ENCODE measurements around the gene NFIB. TPM values are rescaled to one million over a fixed set of nuclear protein-coding genes. Genes with fewer than 3 reads are reported as not detected.

Gene NFIB
- total RNA-seq, 2 donors from 2014 or later: 5.3 to 14.1 TPM

DNA sequence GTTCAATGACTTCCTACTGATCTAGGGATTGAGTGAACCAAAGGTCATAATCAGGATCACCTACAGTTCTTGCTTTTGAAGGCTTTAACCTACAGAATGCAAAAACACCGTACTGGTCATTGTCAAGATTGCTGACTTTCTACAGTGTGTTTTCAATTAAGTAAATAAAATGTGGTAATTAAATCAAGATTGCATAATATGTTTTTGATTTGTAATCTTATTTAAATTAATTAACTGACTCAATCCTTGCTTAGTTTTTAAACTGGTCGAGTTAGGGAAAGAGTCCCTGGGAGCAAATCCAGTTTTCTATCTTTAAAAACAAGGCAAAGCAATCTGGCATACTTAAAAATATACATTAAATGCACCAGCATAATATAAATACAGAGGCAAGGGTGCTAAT is 125.9 kb downstream of the NFIB start:
- Mint-ChIP-seq H3K4me3 (no peak overlapping the region), H3K27me3 (ENCODE audit: insufficient read depth) (no peaks in the 10 kb centered on the region), H3K4me1 (peaks cover 33% of the 10 kb centered on the region), H3K27ac (peak overlapping the region; percentile 17), H3K9me3 (no peaks in the 10 kb centered on the region), H3K36me3 (ENCODE audit: low read depth) (no peaks in the 10 kb centered on the region)
- Histone ChIP-seq H3K9ac (ENCODE audit: extremely low read depth, low read length, poor library complexity, severe bottlenecking) (no peak overlapping the region), H3K9me3 (ENCODE audit: control insufficient read depth, low read length) (no peaks in the 10 kb centered on the region), H3K27ac (ENCODE audit: low read depth, low read length) (no peak overlapping the region), H3K36me3 (ENCODE audit: control insufficient read depth, insufficient read depth, low read length) (no peaks in the 10 kb centered on the region), H3K4me1 (ENCODE audit: control insufficient read depth, insufficient read depth, low read length) (peaks cover 7% of the 10 kb centered on the region), H3K4me3 (ENCODE audit: low read length) (no peak overlapping the region), H3K27me3 (ENCODE audit: control insufficient read depth, insufficient read depth, low read length, poor library complexity, severe bottlenecking) (no peaks in the 10 kb centered on the region)
- DNase-seq: no peak
- 85% methylated on average over 2 of the region's 2 CpGs; no CpG with 5 or more reads in 1 of the 2 experiments for WGBS, 2 experiments (ENCODE audit: insufficient coverage in 1 of 2, insufficient read length in 1 of 2)
- TF ChIP-seq, protein P1, sequence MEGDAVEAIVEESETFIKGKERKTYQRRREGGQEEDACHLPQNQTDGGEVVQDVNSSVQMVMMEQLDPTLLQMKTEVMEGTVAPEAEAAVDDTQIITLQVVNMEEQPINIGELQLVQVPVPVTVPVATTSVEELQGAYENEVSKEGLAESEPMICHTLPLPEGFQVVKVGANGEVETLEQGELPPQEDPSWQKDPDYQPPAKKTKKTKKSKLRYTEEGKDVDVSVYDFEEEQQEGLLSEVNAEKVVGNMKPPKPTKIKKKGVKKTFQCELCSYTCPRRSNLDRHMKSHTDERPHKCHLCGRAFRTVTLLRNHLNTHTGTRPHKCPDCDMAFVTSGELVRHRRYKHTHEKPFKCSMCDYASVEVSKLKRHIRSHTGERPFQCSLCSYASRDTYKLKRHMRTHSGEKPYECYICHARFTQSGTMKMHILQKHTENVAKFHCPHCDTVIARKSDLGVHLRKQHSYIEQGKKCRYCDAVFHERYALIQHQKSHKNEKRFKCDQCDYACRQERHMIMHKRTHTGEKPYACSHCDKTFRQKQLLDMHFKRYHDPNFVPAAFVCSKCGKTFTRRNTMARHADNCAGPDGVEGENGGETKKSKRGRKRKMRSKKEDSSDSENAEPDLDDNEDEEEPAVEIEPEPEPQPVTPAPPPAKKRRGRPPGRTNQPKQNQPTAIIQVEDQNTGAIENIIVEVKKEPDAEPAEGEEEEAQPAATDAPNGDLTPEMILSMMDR (conservative IDR thresholded peaks at IDR 0.05): no peak

DNA sequence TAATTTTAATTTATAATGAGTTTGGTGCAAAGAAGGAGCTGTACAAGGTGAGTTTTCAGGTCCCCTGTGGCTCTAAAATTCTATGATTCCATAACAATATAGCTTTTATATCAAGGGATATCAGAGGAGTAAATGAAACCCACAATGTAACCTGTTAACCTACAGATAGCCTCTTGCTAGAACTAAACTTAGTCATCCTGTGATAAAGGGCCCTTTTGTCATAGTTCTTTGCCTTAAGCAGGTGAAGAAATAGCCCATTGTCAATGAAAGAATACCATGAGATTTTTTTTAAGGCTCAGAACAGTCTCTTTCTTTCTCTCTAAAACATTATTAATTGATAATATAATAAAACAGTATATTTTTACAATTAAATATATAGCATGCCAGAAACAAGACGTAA is 127.8 kb downstream of the NFIB start:
- TF ChIP-seq, protein P1 (conservative IDR thresholded peaks at IDR 0.05): no peak
- Mint-ChIP-seq H3K4me1 (peaks cover 33% of the 10 kb centered on the region), H3K27ac (no peak overlapping the region), H3K4me3 (no peak overlapping the region), H3K9me3 (no peaks in the 10 kb centered on the region), H3K27me3 (ENCODE audit: insufficient read depth) (no peaks in the 10 kb centered on the region), H3K36me3 (ENCODE audit: low read depth) (no peaks in the 10 kb centered on the region)
- Histone ChIP-seq H3K27ac (ENCODE audit: low read depth, low read length) (no peak overlapping the region), H3K4me3 (ENCODE audit: low read length) (no peak overlapping the region), H3K4me1 (ENCODE audit: control insufficient read depth, insufficient read depth, low read length) (peaks cover 7% of the 10 kb centered on the region), H3K9ac (ENCODE audit: extremely low read depth, low read length, poor library complexity, severe bottlenecking) (no peak overlapping the region), H3K36me3 (ENCODE audit: control insufficient read depth, insufficient read depth, low read length) (no peaks in the 10 kb centered on the region), H3K27me3 (ENCODE audit: control insufficient read depth, insufficient read depth, low read length, poor library complexity, severe bottlenecking) (no peaks in the 10 kb centered on the region), H3K9me3 (ENCODE audit: control insufficient read depth, low read length) (no peaks in the 10 kb centered on the region)
- no CpG with 5 or more reads among the region's 1 CpG for WGBS, 2 experiments (ENCODE audit: insufficient coverage in 1 of 2, insufficient read length in 1 of 2)
- no peak for DNase-seq

DNA sequence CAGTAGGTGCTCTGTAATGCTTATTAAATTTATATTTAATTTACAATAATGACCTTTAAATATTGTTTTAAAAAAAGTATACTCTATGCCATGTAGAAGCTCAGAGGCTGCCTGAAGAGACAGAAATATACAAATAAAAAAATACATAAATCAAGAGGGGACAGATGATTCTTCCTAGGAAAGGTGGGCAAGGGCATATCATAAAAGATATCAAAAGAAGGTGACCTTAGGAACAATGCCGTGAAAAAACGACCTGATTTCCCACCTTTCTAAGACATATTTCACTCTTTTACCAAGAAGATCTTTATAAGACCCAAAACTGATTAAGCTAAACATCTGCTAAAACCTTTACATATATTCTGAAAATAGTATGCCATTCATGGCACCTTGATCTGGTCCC is 128.9 kb downstream of the NFIB start:
- no peaks in the 10 kb centered on the region for H3K27me3 ChIP-seq (ENCODE audit: control insufficient read depth, insufficient read depth, low read length, poor library complexity, severe bottlenecking)
- no peak overlapping the region for H3K4me3 Mint-ChIP-seq
- no peaks in the 10 kb centered on the region for H3K27me3 Mint-ChIP-seq (ENCODE audit: insufficient read depth)
- H3K9ac ChIP-seq (ENCODE audit: extremely low read depth, low read length, poor library complexity, severe bottlenecking): no peak overlapping the region
- no peak for DNase-seq
- peaks cover 7% of the 10 kb centered on the region for H3K4me1 ChIP-seq (ENCODE audit: control insufficient read depth, insufficient read depth, low read length)
- H3K4me3 ChIP-seq (ENCODE audit: low read length): no peak overlapping the region
- H3K36me3 Mint-ChIP-seq (ENCODE audit: low read depth): no peaks in the 10 kb centered on the region
- no peaks in the 10 kb centered on the region for H3K9me3 ChIP-seq (ENCODE audit: control insufficient read depth, low read length)
- no peak overlapping the region for H3K27ac Mint-ChIP-seq
- peaks cover 33% of the 10 kb centered on the region for H3K4me1 Mint-ChIP-seq
- no peaks in the 10 kb centered on the region for H3K9me3 Mint-ChIP-seq
- TF ChIP-seq, protein P1 (conservative IDR thresholded peaks at IDR 0.05): no peak
- H3K36me3 ChIP-seq (ENCODE audit: control insufficient read depth, insufficient read depth, low read length): no peaks in the 10 kb centered on the region
- H3K27ac ChIP-seq (ENCODE audit: low read depth, low read length): no peak overlapping the region
- WGBS, 2 experiments (ENCODE audit: insufficient coverage in 1 of 2, insufficient read length in 1 of 2): 97 to 100% methylated on average over 2 of the region's 2 CpGs

Measured in endodermal cell (in vitro differentiated cells).